H9 (cell line): Measurements from ENCODE around the gene CCDC30. TPM values are rescaled to one million over a fixed set of nuclear protein-coding genes. Genes with fewer than 3 reads are reported as not detected.

ENCODE experiments used
- DNase-seq: peaks from one replicate; pipeline ENCODE4 v3.0.0-alpha.2; 2017
- H2AFZ ChIP-seq: one replicate; pipeline ENCODE4 v1.6.1; 2013; ENCODE audit warnings: mild to moderate bottlenecking, low read length, control low read depth, moderate library complexity
- H2AK5ac ChIP-seq: 2 replicates; pipeline ENCODE4 v1.6.1; 2013; ENCODE audit warnings: low read length, control low read depth, mixed read lengths; ENCODE audit not compliant: insufficient read length
- H2BK120ac ChIP-seq: one replicate; pipeline ENCODE4 v1.6.1; 2013; ENCODE audit warnings: low read depth, mild to moderate bottlenecking, low read length, control low read depth, inconsistent platforms; ENCODE audit not compliant: poor library complexity, severe bottlenecking
- H2BK12ac ChIP-seq: 2 replicates; pipeline ENCODE4 v1.6.1; 2013; ENCODE audit warnings: low read length, control low read depth, mixed read lengths, low read depth; ENCODE audit not compliant: insufficient read length
- H2BK15ac ChIP-seq: 2 replicates; pipeline ENCODE4 v1.6.1; 2013; ENCODE audit warnings: low read depth, low read length, control low read depth
- H2BK20ac ChIP-seq: one replicate; pipeline ENCODE4 v1.6.1; 2013; ENCODE audit warnings: low read depth, mild to moderate bottlenecking, low read length, control low read depth, inconsistent platforms; ENCODE audit not compliant: poor library complexity, severe bottlenecking
- H2BK5ac ChIP-seq: 2 replicates; pipeline ENCODE4 v1.6.1; 2013; ENCODE audit warnings: low read length, control low read depth, mixed read lengths; ENCODE audit not compliant: insufficient read length
- H3K14ac ChIP-seq: 2 replicates; pipeline ENCODE4 v1.6.1; 2013; ENCODE audit warnings: low read length, control low read depth; ENCODE audit not compliant: insufficient read depth
- H3K18ac ChIP-seq: 2 replicates; pipeline ENCODE4 v1.6.1; 2013; ENCODE audit warnings: low read depth, mild to moderate bottlenecking, mixed read lengths, low read length, control low read depth; ENCODE audit not compliant: insufficient read length
- H3K23ac ChIP-seq: 2 replicates; pipeline ENCODE4 v1.6.1; 2013; ENCODE audit warnings: low read length, control low read depth, mixed read lengths, low read depth; ENCODE audit not compliant: insufficient read length
- H3K23me2 ChIP-seq: 2 replicates; pipeline ENCODE4 v1.6.1; 2013; ENCODE audit warnings: low read depth, mild to moderate bottlenecking, mixed read lengths, low read length, control low read depth; ENCODE audit not compliant: insufficient read length, poor library complexity, severe bottlenecking
- H3K27ac ChIP-seq: 2 replicates; pipeline ENCODE4 v1.5.1; 2013; ENCODE audit warnings: low read length, control low read depth, mixed read lengths, low read depth; ENCODE audit not compliant: insufficient read length
- H3K27me3 ChIP-seq: 2 replicates; pipeline ENCODE4 v1.6.1; 2013; ENCODE audit warnings: low read length, control low read depth, inconsistent platforms; ENCODE audit not compliant: insufficient read depth
- H3K4ac ChIP-seq: 2 replicates; pipeline ENCODE4 v1.6.1; 2013; ENCODE audit warnings: low read depth, mild to moderate bottlenecking, control low read depth, inconsistent platforms, low read length, moderate library complexity
- H3K4me1 ChIP-seq: 2 replicates; pipeline ENCODE4 v1.6.1; 2013; ENCODE audit warnings: low read length, control low read depth, inconsistent platforms; ENCODE audit not compliant: insufficient read depth
- H3K4me2 ChIP-seq: 2 replicates; pipeline ENCODE4 v1.6.1; 2013; ENCODE audit warnings: low read length, control low read depth, mixed read lengths; ENCODE audit not compliant: insufficient read length, insufficient read depth
- H3K56ac ChIP-seq: 2 replicates; pipeline ENCODE4 v1.6.1; 2013; ENCODE audit warnings: low read depth, mild to moderate bottlenecking, mixed read lengths, low read length, control low read depth; ENCODE audit not compliant: insufficient read length
- H3K79me1 ChIP-seq: 2 replicates; pipeline ENCODE4 v1.6.1; 2013; ENCODE audit warnings: low read depth, mild to moderate bottlenecking, moderate library complexity, low read length, control low read depth, inconsistent platforms; ENCODE audit not compliant: insufficient read depth, poor library complexity, severe bottlenecking
- H3K79me2 ChIP-seq: 2 replicates; pipeline ENCODE4 v1.6.1; 2013; ENCODE audit warnings: low read length, control low read depth, inconsistent platforms; ENCODE audit not compliant: insufficient read depth
- H3K9ac ChIP-seq: 2 replicates; pipeline ENCODE4 v1.6.1; 2013; ENCODE audit warnings: low read length, control low read depth, mixed read lengths; ENCODE audit not compliant: insufficient read length; ENCODE audit errors: extremely low read depth
- H3K9me3 ChIP-seq: one replicate; pipeline ENCODE4 v1.6.1; 2013; ENCODE audit warnings: low read depth, low read length, inconsistent platforms; ENCODE audit not compliant: control insufficient read depth
- H3T11ph ChIP-seq: one replicate; pipeline ENCODE4 v1.6.1; 2013; ENCODE audit warnings: mild to moderate bottlenecking, low read length, control low read depth, inconsistent platforms
- H4K20me1 ChIP-seq: one replicate; pipeline ENCODE4 v1.6.1; 2013; ENCODE audit not compliant: control insufficient read depth, insufficient read length, insufficient read depth
- H4K5ac ChIP-seq: 2 replicates; pipeline ENCODE4 v1.6.1; 2013; ENCODE audit warnings: low read depth, mild to moderate bottlenecking, mixed read lengths, low read length, control low read depth; ENCODE audit not compliant: insufficient read length
- H4K8ac ChIP-seq: replicated peaks from 2 replicates; pipeline ENCODE4 v1.6.1; 2013; ENCODE audit warnings: low read length, control low read depth, mixed read lengths, low read depth; ENCODE audit not compliant: insufficient read length
- H4K91ac ChIP-seq: 2 replicates; pipeline ENCODE4 v1.6.1; 2013; ENCODE audit warnings: low read depth, mild to moderate bottlenecking, moderate library complexity, mixed read lengths, low read length, control low read depth; ENCODE audit not compliant: insufficient read length
- H3K27ac Mint-ChIP-seq, 3 experiments: 2 replicates in 2 of 3; 3 replicates in 1 of 3; pipeline ENCODE4 v1.8.0; 2020 to 2021; ENCODE audit warnings: mixed read lengths in 3 of 3, mild to moderate bottlenecking in 1 of 3, moderate library complexity in 1 of 3
- H3K27me3 Mint-ChIP-seq: 2 replicates; pipeline ENCODE4 v1.8.0; 2021; ENCODE audit warnings: low read depth, mild to moderate bottlenecking, moderate library complexity, mixed read lengths
- H3K36me3 Mint-ChIP-seq, 3 experiments: 2 replicates in 2 of 3; 3 replicates in 1 of 3; pipeline ENCODE4 v1.8.0; 2020 to 2021; ENCODE audit warnings: low read depth in 3 of 3, mixed read lengths in 3 of 3; ENCODE audit not compliant: insufficient read depth in 1 of 3
- H3K4me1 Mint-ChIP-seq, 2 experiments: 2 replicates each; pipeline ENCODE4 v1.8.0; 2020; ENCODE audit warnings: mixed read lengths in 2 of 2
- H3K4me3 Mint-ChIP-seq, 2 experiments: 2 replicates in 1 of 2; 3 replicates in 1 of 2; pipeline ENCODE4 v1.8.0; 2020 to 2021; ENCODE audit warnings: mild to moderate bottlenecking in 2 of 2, mixed read lengths in 2 of 2, moderate library complexity in 1 of 2
- H3K9me3 Mint-ChIP-seq, 2 experiments: 2 replicates in 1 of 2; 3 replicates in 1 of 2; pipeline ENCODE4 v1.8.0; 2020; ENCODE audit warnings: mild to moderate bottlenecking in 2 of 2, mixed read lengths in 2 of 2, moderate library complexity in 1 of 2
- CTCF ChIP-seq: fragments of 200-600 bp; sonication (generic); conservative IDR thresholded peaks from 3 replicates; pipeline ENCODE4 v1.8.0; 2021; ENCODE audit warnings: antibody characterized with exemption, mild to moderate bottlenecking
- WGBS: extraction: QIAGEN DNeasy Blood & Tissue Kit; methylation state at CpG from one replicate; pipeline ENCODE4 v1.1.7; 2013; ENCODE audit warnings: missing lambda C conversion rate, low lambda C conversion rate, mixed read lengths; ENCODE audit not compliant: insufficient read length; ENCODE audit errors: extremely low coverage; 5-methylcytosine and 5-hydroxymethylcytosine counted together
- total RNA-seq: library from RNA; stranded (reverse); gene quantifications from 2 replicates; pipeline ENCODE4 v1.2.1, GENCODE V29; 2021

The CCDC30 gene
- total RNA-seq, 1 experiment from 2014 or later, result 1.8 TPM

- Histone ChIP-seq H3K27me3 (no peaks in the 10 kb centered on the region), H3K27ac (no peak overlapping the region), H4K91ac (no peak overlapping the region), H2AK5ac (no peak overlapping the region), H3K23me2 (no peaks in the 10 kb centered on the region), H3K4me1 (no peaks in the 10 kb centered on the region), H4K5ac (no peak overlapping the region), H3K79me1 (no peaks in the 10 kb centered on the region), H2BK20ac (no peak overlapping the region), H2BK15ac (no peak overlapping the region), H3K4me2 (no peak overlapping the region), H3K4ac (no peak overlapping the region), H3K23ac (no peak overlapping the region), H3K14ac (no peak overlapping the region), H2AFZ (no peak overlapping the region), H3K18ac (no peak overlapping the region), H3K79me2 (no peaks in the 10 kb centered on the region), H3K9me3 (no peaks in the 10 kb centered on the region), H3K56ac (no peak overlapping the region), H2BK12ac (no peak overlapping the region), H3K9ac (no peak overlapping the region), H3T11ph (no peak overlapping the region), H4K20me1 (no peaks in the 10 kb centered on the region), H2BK5ac (no peak overlapping the region), H4K8ac (no peak overlapping the region), H2BK120ac (no peak overlapping the region)
- no peak overlapping the region for H3K4me3 Mint-ChIP-seq
- no peaks in the 10 kb centered on the region for H3K27me3 Mint-ChIP-seq
- DNase-seq, result no peak
- H3K9me3 Mint-ChIP-seq, result no peaks in the 10 kb centered on the region; a peak in 1 of 5 replicates
- TF ChIP-seq CTCF, result no peak
- no peaks in the 10 kb centered on the region for H3K4me1 Mint-ChIP-seq
- H3K36me3 Mint-ChIP-seq, result peaks cover 19 to 73% (median 63%) of the 10 kb centered on the region in 3 experiments; a peak in 6 of 7 replicates
- H3K27ac Mint-ChIP-seq, result no peak overlapping the region
- WGBS, result no CpG with 5 or more reads among the region's 4 CpGs
These were observed 207.3 kb downstream of the CCDC30 start for GRCh38 chr1:42670425-42670824.
